Measurements from ENCODE around the gene DZIP1. TPM values are rescaled to one million over a fixed set of nuclear protein-coding genes. Genes with fewer than 3 reads are reported as not detected.
"Not testable (repeated sequence)": the region's sequence is repeated elsewhere in the genome, so short reads cannot be mapped to it uniquely, and the experiment has no call there.

DZIP1 gene
- polyA plus RNA-seq, 3 donors: 3.3 to 16.5 (median 4.5) TPM

GRCh38 chr13:95614641-95615245 is 29.8 kb downstream of the DZIP1 start:
- no peak overlapping the region for H3K27ac ChIP-seq (ENCODE audit: low read depth, low read length)
- 46 to 89% (median 85%) methylated on average over 7 of the region's 7 CpGs for WGBS, 3 donors

- H3K27ac ChIP-seq (ENCODE audit: low read depth, low read length): no peak overlapping the region
- WGBS, 3 donors: 69 to 77% (median 74%) methylated on average over 6 of the region's 6 CpGs
Observed at GRCh38 chr13:95608640-95609323, 35.7 kb downstream of the DZIP1 start.

DNA sequence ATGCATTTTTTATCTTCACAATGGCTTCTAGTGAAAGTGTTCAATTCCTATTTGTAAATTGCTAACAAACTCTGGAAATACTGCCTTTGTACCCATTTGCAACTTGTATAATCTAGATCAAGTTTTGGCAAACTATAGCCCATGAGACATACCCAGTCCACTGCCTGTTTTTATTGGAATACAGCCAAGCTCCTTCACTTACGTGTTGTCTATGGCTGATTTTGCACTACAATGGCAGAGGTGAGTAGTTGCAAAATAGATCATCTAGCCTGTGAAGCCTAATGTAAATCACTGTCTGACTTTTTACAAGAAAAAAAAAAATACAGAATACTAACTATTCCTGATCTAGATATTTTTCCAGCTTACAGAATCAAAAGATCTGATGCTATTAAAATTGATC is 37.1 kb downstream of the DZIP1 start:
- no peak overlapping the region for H3K27ac ChIP-seq (ENCODE audit: low read depth, low read length)
- WGBS, 3 donors: 9 to 46% (median 36%) methylated on average over 1 of the region's 1 CpG

DNA sequence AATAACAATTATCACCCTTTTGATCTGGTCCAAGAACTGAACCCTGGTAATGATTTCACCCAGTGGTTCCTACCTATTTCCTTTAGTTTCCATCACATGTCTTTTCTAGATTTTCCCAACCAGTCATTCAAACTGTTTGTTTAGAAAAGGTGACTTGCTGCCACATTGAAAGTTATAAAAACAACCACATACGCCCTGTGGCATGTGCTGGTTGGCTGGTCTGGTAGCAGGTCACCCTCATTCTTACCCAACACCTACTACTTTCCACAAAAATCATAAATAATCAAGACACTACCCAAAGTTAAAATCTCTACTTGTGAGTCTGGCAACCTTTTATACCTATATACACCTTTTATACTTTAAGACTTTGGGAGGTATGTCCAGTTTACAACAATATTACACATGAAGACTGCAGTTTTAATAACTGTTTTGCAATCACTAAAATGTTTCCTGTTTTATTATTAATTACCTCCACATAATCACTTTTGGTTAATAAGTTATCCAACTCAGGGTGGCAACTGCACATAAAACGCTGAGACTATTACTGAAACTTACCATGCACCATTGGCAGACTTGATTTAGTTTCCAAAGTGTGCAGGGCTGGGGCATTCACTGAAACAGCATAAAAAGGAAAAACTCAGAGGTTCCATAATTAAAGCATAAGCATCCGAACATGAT is 38.9 kb downstream of the DZIP1 start:
- H3K27ac ChIP-seq (ENCODE audit: low read depth, low read length): no peak overlapping the region
- WGBS, 3 donors: 69 to 90% (median 83%) methylated on average over 3 of the region's 3 CpGs

DNA sequence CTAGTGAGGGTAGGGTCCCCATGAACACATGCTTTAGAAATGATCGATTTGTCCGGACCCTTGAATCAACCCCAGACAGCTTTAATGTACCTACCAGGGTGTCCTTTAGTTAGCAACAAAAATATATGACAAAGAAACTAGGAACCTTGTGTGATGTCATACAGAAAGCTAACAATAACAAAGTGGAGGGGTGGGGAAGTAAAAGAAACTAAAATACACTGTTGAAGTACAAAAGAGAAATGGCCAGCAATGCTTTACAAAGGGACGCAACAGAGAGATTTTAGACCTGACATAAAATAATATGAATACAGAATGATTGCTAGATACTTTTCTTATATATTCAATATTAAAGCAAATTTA is 40.0 kb downstream of the DZIP1 start:
- WGBS, 3 donors: 80 to 92% (median 91%) methylated on average over 3 of the region's 3 CpGs
- H3K27ac ChIP-seq (ENCODE audit: low read depth, low read length): no peak overlapping the region

DNA sequence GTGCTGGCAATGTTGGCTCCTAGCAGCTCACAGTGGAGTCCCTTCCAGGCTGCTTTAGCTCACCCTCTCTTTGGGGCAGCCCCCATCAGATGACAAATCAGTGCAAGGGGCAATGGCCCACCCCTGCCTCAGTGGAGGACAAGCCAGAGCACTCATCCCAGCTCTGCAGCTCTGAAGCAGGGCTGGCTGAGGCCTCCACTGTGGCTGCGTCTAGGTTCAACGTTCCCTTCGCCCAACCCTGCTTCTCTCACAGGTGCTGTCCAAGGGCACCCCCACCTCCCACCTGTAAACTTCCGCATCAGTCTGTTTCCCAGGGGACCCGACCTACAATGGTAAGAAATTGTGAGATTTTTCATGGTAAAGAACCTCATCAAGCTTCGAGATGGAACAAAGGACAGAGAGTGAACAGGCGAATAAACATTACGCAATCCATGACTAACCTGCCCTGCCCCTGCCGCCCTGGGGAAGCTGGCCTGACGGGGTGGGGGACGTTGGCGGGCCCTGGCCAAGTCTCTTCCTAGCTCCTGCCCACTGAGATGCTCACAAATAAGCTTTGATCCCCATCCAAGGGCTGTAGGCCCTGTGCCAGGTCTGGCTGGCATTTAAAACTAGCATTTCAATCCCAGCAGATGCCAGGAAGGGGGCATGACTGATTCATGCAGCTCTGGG is 40.5 kb downstream of the DZIP1 start:
- 67 to 82% (median 81%) methylated on average over 12 of the region's 12 CpGs for WGBS, 3 donors
- no peak overlapping the region for H3K27ac ChIP-seq (ENCODE audit: low read depth, low read length)

GRCh38 chr13:95601906-95602305 is 42.6 kb downstream of the DZIP1 start:
- 90 to 95% (median 90%) methylated on average over 6 of the region's 6 CpGs for WGBS, 3 donors
- no peak overlapping the region for H3K27ac ChIP-seq (ENCODE audit: low read depth, low read length)

DNA sequence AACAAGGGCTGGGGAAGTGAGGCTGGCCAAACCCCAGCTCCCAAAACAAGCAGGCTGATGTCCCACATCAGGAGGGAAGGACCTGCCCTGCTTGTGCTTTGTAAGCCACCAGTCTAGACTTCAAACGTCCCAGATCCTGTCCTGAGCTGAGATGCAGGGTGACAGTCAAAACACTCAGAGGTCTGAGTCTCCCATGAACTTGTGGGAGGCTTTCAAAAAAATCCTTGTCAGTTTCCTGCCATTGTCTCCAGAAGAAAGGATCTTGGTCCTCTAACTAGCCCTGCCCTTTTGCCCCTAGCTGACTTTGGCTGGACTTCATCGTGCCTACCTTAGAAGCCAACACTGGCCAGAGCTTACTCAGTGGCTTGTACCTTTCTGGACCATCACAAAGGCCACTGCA is 43.3 kb downstream of the DZIP1 start:
- WGBS, 3 donors: 51 to 74% (median 60%) methylated on average over 2 of the region's 2 CpGs
- H3K27ac ChIP-seq (ENCODE audit: low read depth, low read length): no peak overlapping the region

DNA sequence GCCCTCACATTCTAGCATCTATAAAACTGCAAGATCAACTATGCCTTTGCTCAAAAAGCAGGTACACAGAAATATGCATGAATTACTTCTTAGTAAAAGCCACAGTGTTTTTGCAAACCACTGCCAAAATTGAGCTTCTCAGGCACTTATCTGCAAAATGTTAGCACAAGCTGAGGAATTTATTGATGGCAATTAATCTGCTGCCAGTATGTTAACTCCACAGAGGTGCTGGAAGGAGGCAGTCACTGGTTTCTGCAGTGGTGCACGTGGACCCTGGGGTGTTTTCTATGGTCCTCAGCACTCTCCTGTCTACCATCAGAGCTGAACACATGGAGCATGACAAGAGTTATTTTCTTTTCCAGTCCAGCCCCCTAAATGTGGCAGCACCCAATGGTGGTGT is 47.8 kb downstream of the DZIP1 start:
- 33 to 76% (median 68%) methylated on average over 1 of the region's 1 CpG for WGBS, 3 donors
- H3K27ac ChIP-seq (ENCODE audit: low read depth, low read length): no peak overlapping the region

- WGBS, 3 donors: 28 to 86% (median 77%) methylated on average over 1 of the region's 1 CpG
- H3K27ac ChIP-seq (ENCODE audit: low read depth, low read length): no peak overlapping the region
Observed at GRCh38 chr13:95593462-95593861, 51.0 kb downstream of the DZIP1 start.

DNA sequence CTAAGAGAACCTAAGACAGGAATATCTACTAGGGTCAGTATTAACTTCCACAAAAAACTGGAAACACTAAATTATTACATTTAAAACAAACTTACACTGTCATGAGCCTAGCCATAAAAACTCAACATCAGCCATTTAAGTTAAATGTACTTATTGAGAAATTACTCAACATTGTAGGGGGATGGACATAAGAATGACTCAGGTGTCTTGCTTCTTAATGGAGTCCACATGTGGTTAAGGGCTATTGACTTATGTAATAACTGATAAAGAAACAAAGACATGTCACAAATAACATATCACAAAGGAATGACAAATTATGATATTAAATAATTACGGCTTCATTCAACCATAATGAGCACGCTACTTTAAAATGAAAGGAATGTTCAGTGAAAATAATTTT is 55.8 kb downstream of the DZIP1 start:
- H3K27ac ChIP-seq (ENCODE audit: low read depth, low read length): no peak overlapping the region
- 84 to 98% (median 98%) methylated on average over 2 of the region's 2 CpGs for WGBS, 3 donors

DNA sequence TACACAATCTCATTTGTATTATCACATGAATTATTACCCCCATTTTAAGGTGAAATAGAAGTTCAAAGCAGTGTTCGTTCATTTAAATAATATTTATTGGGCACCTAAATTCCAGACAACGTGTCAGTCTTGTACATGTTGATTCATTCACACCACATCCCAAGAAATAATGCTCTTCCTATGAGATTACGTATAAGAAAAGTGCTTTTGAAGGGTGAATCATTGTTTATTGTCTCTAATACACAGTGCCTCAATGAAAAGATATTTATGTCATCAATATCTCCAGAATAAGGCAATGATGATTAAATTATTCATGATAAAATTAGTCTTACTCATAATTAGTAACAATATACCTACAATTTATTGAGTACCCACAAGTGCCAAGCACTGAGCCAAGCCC is 56.4 kb downstream of the DZIP1 start:
- 87 to 91% (median 91%) methylated on average over 3 of the region's 3 CpGs for WGBS, 3 donors
- H3K27ac ChIP-seq (ENCODE audit: low read depth, low read length): no peak overlapping the region

GRCh38 chr13:95585867-95586266 is 58.6 kb downstream of the DZIP1 start:
- H3K27ac ChIP-seq (ENCODE audit: low read depth, low read length): no peak overlapping the region
- 79 to 96% (median 94%) methylated on average over 4 of the region's 4 CpGs for WGBS, 3 donors

- no peak overlapping the region for H3K27ac ChIP-seq (ENCODE audit: low read depth, low read length)
- 84 to 90% (median 90%) methylated on average over 3 of the region's 3 CpGs for WGBS, 3 donors
Observed at GRCh38 chr13:95579303-95579702, 65.2 kb downstream of the DZIP1 start.

DNA sequence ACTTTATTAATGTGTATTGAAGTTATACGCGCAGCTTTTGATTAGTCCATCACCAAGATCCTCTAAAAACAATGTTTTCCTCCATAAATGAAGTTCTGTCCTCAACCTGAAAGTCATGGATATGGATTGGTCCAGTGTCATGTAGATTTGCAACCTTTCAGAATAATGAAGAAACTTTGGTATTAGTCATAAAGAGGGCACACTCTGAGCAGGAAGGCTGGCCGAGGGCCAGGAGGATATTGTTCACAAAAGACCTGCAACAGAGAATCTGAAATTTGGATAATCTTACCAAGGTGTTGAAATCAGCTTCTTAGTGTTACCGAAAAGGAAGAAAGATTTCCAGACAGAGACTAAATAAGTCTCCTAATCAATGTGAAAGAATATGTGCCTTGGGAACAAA is 71.3 kb downstream of the DZIP1 start:
- WGBS, 3 donors: 89 to 92% (median 89%) methylated on average over 4 of the region's 4 CpGs
- H3K27ac ChIP-seq (ENCODE audit: low read depth, low read length): no peak overlapping the region

DNA sequence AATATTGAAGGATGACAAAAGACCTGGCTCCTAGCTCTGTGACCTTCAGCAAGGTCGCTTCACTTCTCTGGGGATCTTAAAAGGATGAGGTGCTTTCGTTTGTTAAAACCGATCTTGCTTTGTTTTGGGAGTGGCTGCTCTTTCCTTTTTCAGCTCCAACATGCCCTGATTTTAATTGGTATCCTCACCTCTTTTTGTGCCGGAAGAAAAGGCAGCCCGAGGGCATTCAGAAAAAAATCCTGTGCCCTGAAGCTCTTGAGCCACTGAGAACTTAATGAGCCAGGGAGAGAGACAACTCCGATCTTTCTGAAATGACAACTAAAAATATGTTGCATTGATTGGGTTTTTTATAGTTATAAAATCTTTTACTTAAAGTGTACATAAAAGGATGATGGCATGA is 72.6 kb downstream of the DZIP1 start:
- no peak overlapping the region for H3K27ac ChIP-seq (ENCODE audit: low read depth, low read length)
- 72 to 77% (median 77%) methylated on average over 6 of the region's 6 CpGs for WGBS, 3 donors

GRCh38 chr13:95570016-95570415 is 74.5 kb downstream of the DZIP1 start:
- H3K27ac ChIP-seq (ENCODE audit: low read depth, low read length): no peak overlapping the region
- WGBS, 3 donors: 88 to 91% (median 89%) methylated on average over 5 of the region's 5 CpGs

DNA sequence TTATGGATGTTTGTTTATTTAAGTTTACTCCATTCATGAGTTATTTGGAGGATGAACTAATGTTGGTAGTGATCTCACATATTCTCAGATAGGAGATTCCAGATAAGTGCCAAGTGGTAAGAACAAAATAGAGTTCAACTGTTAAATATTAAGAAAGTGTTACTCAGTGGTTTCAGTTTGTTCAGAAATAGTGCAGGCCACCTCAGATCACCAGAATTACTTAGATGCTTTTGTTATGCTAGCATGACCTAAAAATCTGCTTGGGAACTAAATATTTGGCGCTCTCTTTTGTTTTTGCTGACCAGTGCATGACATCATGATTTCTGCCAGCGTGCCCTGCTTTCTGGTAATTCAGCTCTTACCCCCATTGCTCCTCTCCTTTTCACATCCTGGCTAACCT is 76.4 kb downstream of the DZIP1 start:
- WGBS, 3 donors: 92 to 96% (median 95%) methylated on average over 2 of the region's 2 CpGs
- no peak overlapping the region for H3K27ac ChIP-seq (ENCODE audit: low read depth, low read length)

DNA sequence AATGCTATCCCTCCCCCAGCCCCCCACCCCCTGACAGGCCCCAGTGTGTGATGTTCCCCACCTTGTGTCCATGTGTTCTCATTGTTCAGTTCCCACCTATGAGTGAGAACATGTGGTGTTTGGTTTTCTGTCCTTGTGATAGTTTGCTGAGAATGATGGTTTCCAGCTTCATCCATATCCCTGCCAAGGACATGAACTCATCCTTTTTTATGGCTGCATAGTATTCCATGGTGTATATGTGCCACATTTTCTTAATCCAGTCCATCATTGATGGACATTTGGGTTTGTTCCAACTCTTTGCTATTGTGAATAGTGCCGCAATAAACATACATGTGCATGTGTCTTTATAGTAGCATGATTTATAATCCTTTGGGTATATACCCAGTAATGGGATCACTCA is 78.7 kb downstream of the DZIP1 start:
- 98 to 100% (median 100%) methylated on average over 1 of the region's 1 CpG for WGBS, 3 donors
- H3K27ac ChIP-seq (ENCODE audit: low read depth, low read length): not testable (repeated sequence)

All from adipose tissue (tissue), 3 donors.